Limb (tissue), 2 donors: ENCODE results near the gene PNKP.
A peak's percentile ranks its signal among the peaks of the same experiment; 100 is the strongest.

Experiments used
- DNase-seq, 2 donors: peaks; one replicate each; pipeline ENCODE4 v3.0.0-alpha.2; 2016; ENCODE audit errors: extremely low spot score in 2 of 2

The PNKP gene

DNA sequence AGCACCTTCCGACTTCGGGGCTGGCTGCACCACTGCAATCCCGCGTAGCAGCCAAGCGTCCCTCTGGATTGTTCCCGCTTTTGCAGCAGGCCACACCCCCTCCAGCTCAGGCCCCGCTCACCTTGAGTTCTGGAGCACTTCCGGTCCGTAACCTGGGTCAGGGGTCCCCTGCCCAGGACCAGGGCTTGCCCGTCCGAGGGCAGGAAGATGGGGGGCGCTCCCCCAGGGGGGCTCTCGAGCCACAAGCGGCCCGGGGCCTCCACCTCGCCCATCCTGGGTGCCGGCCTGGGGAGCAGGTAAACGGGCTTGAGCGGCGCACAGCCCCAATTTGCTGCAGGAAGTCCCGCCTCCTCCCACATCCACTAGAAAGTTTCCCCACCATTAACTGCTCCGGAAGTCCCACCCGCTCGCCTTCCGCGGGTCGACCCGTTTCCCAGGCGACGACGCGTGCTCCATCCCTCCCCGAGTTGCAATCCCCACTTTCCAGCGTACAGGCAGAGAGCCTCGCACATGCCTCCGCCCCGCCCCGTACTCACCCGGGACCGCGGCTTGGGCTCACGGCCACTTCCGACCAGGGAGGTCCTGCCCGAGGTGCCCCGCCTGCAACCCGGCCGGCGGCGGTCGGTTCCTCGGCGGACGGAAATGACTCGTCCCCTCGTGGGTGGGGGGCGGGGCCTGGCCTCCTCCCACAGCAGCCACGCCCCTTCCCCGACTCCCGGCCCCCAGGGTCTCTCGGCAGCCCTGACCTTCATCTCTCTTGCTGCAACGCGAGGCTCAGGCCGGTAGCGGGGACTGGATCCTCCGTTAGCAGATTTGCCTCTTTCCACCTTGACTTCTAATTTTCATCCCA is at the start of gene PNKP:
Gene PNKP (minus strand): TSS at position 644 of the 850 bp plus-strand sequence. CDS start 372 bp downstream, at position 272.
- peak; percentile 92 to 95 for DNase-seq

DNA sequence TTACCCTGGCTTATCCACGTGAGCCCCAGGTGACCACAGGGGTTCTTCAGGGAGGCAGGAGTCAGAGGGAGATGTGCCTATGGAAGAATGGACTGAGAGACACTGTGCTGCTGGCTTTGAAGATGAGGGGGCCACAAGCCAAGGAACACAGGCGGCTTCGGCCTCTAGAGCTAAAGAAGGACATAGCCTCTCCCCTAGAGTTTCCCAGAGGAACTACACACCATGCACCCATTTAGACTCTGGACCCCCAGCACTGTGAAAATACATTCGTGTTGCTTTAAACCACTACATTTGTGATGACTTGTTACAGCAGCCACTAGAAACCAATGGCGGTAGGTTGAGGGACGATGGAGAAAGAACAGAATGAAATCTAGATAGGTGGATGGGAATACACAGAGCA is 47.9 kb upstream of the PNKP start:
- no peak for DNase-seq

- no peak for DNase-seq
Measured at GRCh38 chr19:49913720-49914119, 46.3 kb upstream of the PNKP start.

DNA sequence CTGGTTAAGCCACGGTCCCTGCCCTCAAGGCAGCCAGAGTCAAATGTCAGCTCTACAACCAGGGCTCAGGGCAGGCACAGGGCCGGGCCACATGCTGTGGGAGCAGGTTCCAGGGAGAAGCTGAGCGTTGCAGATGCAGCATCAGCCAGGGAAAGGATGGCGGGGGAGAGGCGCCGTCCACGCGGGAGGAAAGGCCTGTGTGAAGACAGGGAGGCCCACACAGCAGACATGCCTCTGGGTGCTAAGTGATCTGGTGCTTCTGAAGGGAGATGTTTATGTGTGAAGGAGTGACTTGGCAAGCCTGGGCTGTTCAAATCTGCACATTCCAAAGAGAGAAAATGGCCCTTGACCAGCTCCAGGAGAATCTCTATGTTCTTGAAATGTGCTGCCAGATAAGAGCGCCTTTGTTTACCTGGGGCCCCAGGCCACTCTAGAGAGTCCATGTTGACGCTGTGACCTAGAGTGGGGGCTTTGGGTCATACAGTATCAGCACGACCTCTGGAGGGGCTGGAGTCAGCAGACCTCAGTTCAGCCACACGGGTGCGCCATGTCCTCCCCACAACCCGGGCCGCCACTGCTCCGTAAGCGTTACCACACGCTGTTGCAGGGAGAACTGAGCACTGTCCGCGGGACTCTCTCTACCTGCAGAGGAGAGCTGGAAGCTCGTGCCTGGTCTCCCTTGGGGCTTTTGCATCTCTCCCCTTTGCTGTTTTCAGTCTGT is 45.7 kb upstream of the PNKP start:
- no peak for DNase-seq

- no peak for DNase-seq
Measured at GRCh38 chr19:49911381-49912145, 44.2 kb upstream of the PNKP start.

DNA sequence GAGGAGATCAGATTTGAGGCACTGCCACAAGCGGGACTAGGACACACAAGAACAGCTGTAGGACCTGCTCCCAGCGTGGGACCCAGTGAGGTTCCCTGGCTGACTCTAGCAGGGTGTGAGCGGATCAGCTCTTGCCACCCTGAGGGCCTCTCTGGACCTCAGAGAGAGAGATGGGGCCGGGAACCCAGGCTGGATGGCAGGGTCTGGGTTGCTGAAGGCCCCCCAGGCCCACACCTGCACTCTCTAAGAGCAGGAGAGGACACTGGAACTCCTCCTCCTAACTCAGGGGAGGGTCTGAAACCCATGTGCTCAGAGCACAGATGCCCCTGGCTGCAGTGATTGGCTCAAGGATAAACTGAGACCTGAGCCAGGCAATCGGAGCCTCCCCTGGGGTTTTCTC is 42.8 kb upstream of the PNKP start:
- no peak for DNase-seq

- DNase-seq, result no peak
Measured at GRCh38 chr19:49908480-49909420, 41.4 kb upstream of the PNKP start.

DNA sequence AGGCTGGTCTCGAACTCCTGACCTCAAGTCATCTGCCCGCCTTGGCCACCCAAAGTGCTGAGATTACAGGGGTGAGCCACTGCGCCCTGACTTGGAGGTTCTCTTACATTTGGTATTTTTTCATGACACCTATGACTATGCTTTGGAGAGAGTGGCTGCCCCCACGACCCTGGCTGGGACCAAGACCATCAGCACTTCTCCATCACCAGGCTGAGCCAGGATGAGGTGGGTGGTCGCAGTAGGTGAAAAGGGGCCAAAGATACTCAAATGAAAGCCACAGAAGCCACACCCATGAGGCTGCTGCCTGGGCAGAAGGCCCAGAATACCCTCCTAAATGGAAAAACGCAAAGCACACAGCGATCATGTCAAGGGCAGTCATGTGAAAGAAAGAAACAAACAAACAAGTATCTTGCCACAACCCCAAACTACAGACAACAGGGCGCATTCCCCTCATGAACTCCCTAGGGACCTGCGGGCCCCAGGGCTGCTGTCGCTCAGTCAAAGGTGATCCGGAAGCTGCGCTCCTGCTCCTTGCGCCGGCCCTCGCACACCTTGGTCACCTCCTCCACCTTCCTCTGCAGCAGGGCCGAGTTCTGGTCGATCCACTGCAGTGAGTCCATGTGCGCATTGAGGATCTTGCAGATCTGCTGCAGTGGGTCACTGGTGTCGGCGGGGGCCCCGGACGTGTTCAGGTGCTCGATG is 40.5 kb upstream of the PNKP start:
- DNase-seq, result no peak

GRCh38 chr19:49906879-49907564 is 39.6 kb upstream of the PNKP start:
- DNase-seq, result no peak

DNA sequence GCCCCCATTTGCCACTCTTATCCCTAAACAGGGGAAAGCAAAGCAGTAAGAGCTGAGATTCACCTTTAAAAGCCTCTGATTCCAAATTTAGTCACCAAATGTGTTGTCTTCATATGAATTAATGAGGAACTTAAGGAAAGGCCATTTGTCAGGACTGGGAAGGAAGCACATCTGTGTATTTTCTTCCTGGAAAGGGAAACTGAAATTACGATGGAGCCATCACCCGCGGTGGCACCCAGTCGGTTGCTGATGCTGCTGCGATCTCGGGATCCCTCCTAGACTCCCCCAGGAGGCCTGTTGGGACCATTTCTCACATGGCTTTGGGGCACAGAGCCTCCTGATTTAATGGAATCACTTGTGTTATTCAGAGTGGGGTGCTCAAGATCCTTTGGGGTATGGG is 36.8 kb upstream of the PNKP start:
- DNase-seq, result no peak

GRCh38 chr19:49896863-49897621 is 29.7 kb upstream of the PNKP start, which contains the start of gene IL4I1:
Gene IL4I1 (minus strand): TSS chr19:49896887. CDS start chr19:49896160, 727 bp downstream.
- no peak for DNase-seq

DNA sequence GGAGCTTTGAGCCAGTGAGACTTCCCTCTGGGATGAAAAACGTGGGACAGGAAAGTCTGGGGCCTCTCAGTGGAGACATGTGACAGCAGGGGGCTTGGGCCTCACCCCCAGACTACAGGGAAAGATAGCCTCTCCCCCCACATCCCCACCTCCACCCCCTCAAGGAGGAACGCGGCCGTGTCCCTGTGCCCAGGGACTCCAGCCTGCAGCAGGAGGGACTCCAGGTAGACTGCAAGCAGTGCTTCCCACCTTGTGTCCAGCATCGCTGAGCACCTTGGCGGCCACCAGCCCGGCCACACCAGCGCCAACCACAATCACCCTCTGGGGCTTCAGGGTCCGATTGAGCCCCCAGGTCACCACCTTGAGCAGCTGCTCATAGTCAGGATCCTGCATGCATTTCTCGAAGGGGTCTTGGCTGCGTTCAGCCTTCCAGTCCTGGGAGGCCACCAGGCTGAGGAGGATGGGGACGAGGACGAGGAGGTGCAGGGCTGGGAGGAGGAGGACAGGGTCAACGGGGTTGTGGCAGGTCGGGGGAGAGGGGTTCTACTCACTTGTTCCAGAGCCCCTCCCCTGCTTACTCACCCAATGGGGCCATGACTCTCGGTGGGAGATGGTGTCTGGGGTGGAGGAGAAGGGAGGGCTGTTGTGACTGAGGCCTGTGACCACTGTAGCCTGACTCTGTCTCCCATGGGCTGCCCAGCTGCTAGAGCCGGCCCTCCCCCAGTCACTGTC is 28.4 kb upstream of the PNKP start:
- no peak for DNase-seq

GRCh38 chr19:49894879-49895565 is 27.6 kb upstream of the PNKP start:
- no peak for DNase-seq

GRCh38 chr19:49894011-49894664 is 26.8 kb upstream of the PNKP start:
- DNase-seq, result no peak

- DNase-seq, result no peak
Measured at GRCh38 chr19:49892716-49893115, 25.3 kb upstream of the PNKP start.

- no peak for DNase-seq
Measured at GRCh38 chr19:49891393-49891792, 24.0 kb upstream of the PNKP start.
